ENCODE measurements around the gene LARGE1. TPM values are rescaled to one million over a fixed set of nuclear protein-coding genes. Genes with fewer than 3 reads are reported as not detected.

Gene LARGE1
- total and polyA plus RNA-seq, 2 of the 8 experiments (the other 6 are each of a cell fraction or from before 2014, with no cell fraction given) = 43.7 to 83.0 TPM

- ChIA-PET CTCF (ENCODE audit: partially characterized antibody) (interaction anchor here (0.7 kb wide), 1 partner anchor 137 kb away, joined by 3 read pairs; no protein-coding TSS in a partner anchor), POLR2A (ENCODE audit: partially characterized antibody) (no interaction called here)
- no peak overlapping the region for H2AFZ ChIP-seq (ENCODE audit: low read length)
- FAIRE-seq = no peak
- no peak overlapping the region for H3K9ac ChIP-seq (replicated peaks in 1 of 4; ENCODE audit: extremely low read depth in 1 of 4, low read depth in 3 of 4, low read length in 3 of 4)
- no peak overlapping the region for H3K18ac ChIP-seq (ENCODE audit: extremely low read depth, low read length)
- H3K4me3 ChIP-seq (ENCODE audit: extremely low read depth in 1 of 4, insufficient read depth in 2 of 4, low read depth in 3 of 4, low read length in 4 of 4) = no peak overlapping the region
- H3K27me3 ChIP-seq (replicated peaks in 1 of 4; ENCODE audit: control insufficient read depth in 3 of 4, extremely low read depth in 1 of 4, insufficient read depth in 3 of 4, low read length in 3 of 4) = no peaks in the 10 kb centered on the region; a peak in 1 of 7 replicates
- no peaks in the 10 kb centered on the region for H3K23me2 ChIP-seq (ENCODE audit: low read depth, low read length)
- H2BK120ac ChIP-seq (replicated peaks; ENCODE audit: low read depth, low read length) = no peak overlapping the region
- no peaks in the 10 kb centered on the region for H3K36me3 ChIP-seq (ENCODE audit: control insufficient read depth in 2 of 4, insufficient read depth in 4 of 4, low read length in 3 of 4)
- no peak overlapping the region for H2BK5ac ChIP-seq (ENCODE audit: low read depth, low read length)
- H3K27ac ChIP-seq (ENCODE audit: low read depth, low read length) = no peak overlapping the region
- no peak overlapping the region for H4K5ac ChIP-seq (ENCODE audit: insufficient read length, low read depth, low read length)
- H2BK15ac ChIP-seq (ENCODE audit: low read length) = no peak overlapping the region
- H2BK12ac ChIP-seq (ENCODE audit: low read depth, low read length) = no peak overlapping the region
- H3K4me1 ChIP-seq (replicated peaks in 1 of 4; ENCODE audit: control insufficient read depth in 3 of 4, insufficient read depth in 4 of 4, low read length in 3 of 4) = no peaks in the 10 kb centered on the region; a peak in 1 of 7 replicates
- H3K14ac ChIP-seq (ENCODE audit: insufficient read length) = no peak overlapping the region
- H2BK20ac ChIP-seq (ENCODE audit: low read length) = no peak overlapping the region
- H4K91ac ChIP-seq (replicated peaks; ENCODE audit: insufficient read length, low read length) = no peak overlapping the region
- no peak overlapping the region for H4K8ac ChIP-seq (ENCODE audit: extremely low read depth, insufficient read depth, low read length)
- no peaks in the 10 kb centered on the region for H3K79me1 ChIP-seq (ENCODE audit: low read depth, low read length)
- no peak overlapping the region for H3K23ac ChIP-seq (ENCODE audit: insufficient read length)
- H3K79me2 ChIP-seq (ENCODE audit: control insufficient read depth in 1 of 2, insufficient read depth in 2 of 2, low read length in 2 of 2) = no peaks in the 10 kb centered on the region
- H3K4me2 ChIP-seq (ENCODE audit: insufficient read depth in 1 of 2, low read depth in 2 of 2, low read length in 2 of 2) = no peak overlapping the region
- H3K4ac ChIP-seq (replicated peaks; ENCODE audit: insufficient read length, low read depth, low read length) = no peak overlapping the region
- peaks cover 0 to 2% of the 10 kb centered on the region in 2 experiments; a peak in 1 of 4 replicates for H3K9me3 ChIP-seq (ENCODE audit: insufficient read depth in 2 of 2, low read depth in 1 of 2, low read length in 1 of 2)
- no peak overlapping the region for H2AK5ac ChIP-seq (ENCODE audit: low read depth, low read length)
- no peak for DNase-seq (ENCODE audit: low read depth in 1 of 2, low spot score in 2 of 2)
- H4K20me1 ChIP-seq (replicated peaks in 1 of 2; ENCODE audit: control insufficient read depth in 1 of 2, insufficient read depth in 2 of 2, low read length in 2 of 2) = no peaks in the 10 kb centered on the region
- no peak overlapping the region for H3K56ac ChIP-seq (replicated peaks; ENCODE audit: insufficient read length, low read depth, low read length)
- WGBS, 2 experiments (ENCODE audit: extremely low coverage in 1 of 2, insufficient coverage in 1 of 2, insufficient read length in 1 of 2, insufficient replicate concordance in 2 of 2, low coverage in 1 of 2, low lambda C conversion rate in 2 of 2, missing lambda C conversion rate in 1 of 2) = 82% methylated on average over 2 of the region's 2 CpGs; no CpG with 5 or more reads in 1 of the 2 experiments
- TF ChIP-seq KDM4A (IDR thresholded peaks at IDR 0.05; ENCODE audit: low read depth, low read length, severe bottlenecking) = no peak
- TF ChIP-seq CBX8 (IDR thresholded peaks at IDR 0.05; ENCODE audit: borderline replicate concordance, low read depth, low read length) = no peak
- TF ChIP-seq POLR2A (IDR thresholded peaks at IDR 0.05; ENCODE audit: control extremely low read depth in 1 of 2, low read depth in 2 of 2, low read length in 2 of 2) = no peak
- TF ChIP-seq HDAC2 (IDR thresholded peaks at IDR 0.05; ENCODE audit: borderline replicate concordance in 1 of 2, low read depth in 2 of 2, low read length in 2 of 2) = no peak
- TF ChIP-seq SRF (IDR thresholded peaks at IDR 0.05; ENCODE audit: low read depth, low read length) = no peak
- no peak for TF ChIP-seq KDM5A (IDR thresholded peaks at IDR 0.05; ENCODE audit: low read length)
- TF ChIP-seq CTCF (IDR thresholded peaks at IDR 0.05; ENCODE audit: control extremely low read depth in 1 of 3, insufficient read depth in 1 of 3, low read depth in 1 of 3, low read length in 3 of 3) = no peak
- no peak for TF ChIP-seq PHF8 (conservative IDR thresholded peaks at IDR 0.05; ENCODE audit: low read depth, low read length)
- no peak for TF ChIP-seq USF2 (IDR thresholded peaks at IDR 0.05; ENCODE audit: low read length)
- TF ChIP-seq BRCA1 (IDR thresholded peaks at IDR 0.05; ENCODE audit: low read depth, low read length) = no peak
- TF ChIP-seq BCL11A (IDR thresholded peaks at IDR 0.05; ENCODE audit: low read depth in 2 of 2, low read length in 2 of 2) = no peak
Observed at GRCh38 chr22:33247758-33248157, 672.5 kb downstream of the LARGE1 start.
